Uterus (tissue), 4 donors: ENCODE data around the gene ADCY3. TPM values are rescaled to one million over a fixed set of nuclear protein-coding genes. Genes with fewer than 3 reads are reported as not detected.

Source experiments
- DNase-seq, 2 donors: peaks; one replicate each; pipeline ENCODE4 v3.0.0-alpha.2; 2019 to 2020
- H3K27ac ChIP-seq, 2 donors: fragments of 200-600 bp; sonication (generic); 1 replicate in 1 of 2; 2 replicates in 1 of 2; pipeline ENCODE4 v1.5.1; 2016 to 2018
- H3K27me3 ChIP-seq, 2 donors: fragments of 200-600 bp; sonication (generic); one replicate each; pipeline ENCODE4 v1.5.1; 2018 to 2019; ENCODE audit warnings: control low read depth in 1 of 2
- H3K36me3 ChIP-seq, 2 donors: fragments of 200-600 bp; sonication (generic); one replicate each; pipeline ENCODE4 v1.5.1; 2019; ENCODE audit warnings: control low read depth in 1 of 2
- H3K4me1 ChIP-seq, 2 donors: fragments of 200-600 bp; sonication (generic); one replicate each; pipeline ENCODE4 v1.5.1; 2018 to 2019; ENCODE audit warnings: control low read depth in 1 of 2
- H3K4me3 ChIP-seq, 2 donors: fragments of 200-600 bp; sonication (generic); 1 replicate in 1 of 2; 2 replicates in 1 of 2; pipeline ENCODE4 v1.5.1; 2018 to 2019; ENCODE audit warnings: mild to moderate bottlenecking in 1 of 2
- H3K9me3 ChIP-seq, 2 donors: fragments of 200-600 bp; sonication (generic); one replicate each; pipeline ENCODE4 v1.5.1; 2019; ENCODE audit warnings: control low read depth in 1 of 2
- POLR2A ChIP-seq, 2 donors: fragments of 450-650 bp; IDR thresholded peaks; one replicate each; pipeline ENCODE4 v1.6.1; 2016; ENCODE audit warnings: antibody characterized with exemption in 2 of 2, mild to moderate bottlenecking in 1 of 2, moderate library complexity in 1 of 2
- intact Hi-C: fragments of 100-400 bp; cut with DNase I; formaldehyde crosslinking; loops from one replicate; pipeline ENCODE4 v1.15.1; 2023; ENCODE audit warnings: low total_unique reads
- total RNA-seq, 4 donors: library from RNA; depleted of rRNA in 3 of 4; stranded (reverse); fragments of >200 nt in 3 of 4; gene quantifications; one replicate each; pipeline versions ENCODE4 v1.1.0 to v1.2.4, GENCODE V29; 2014 to 2023
- TF ChIP-seq, protein P1 (sequence below), 4 experiments: fragments of 200-600 bp in 2 of 4; fragments of 450-650 bp in 2 of 4; sonication (generic) in 2 of 4; IDR thresholded peaks; one replicate each; pipeline ENCODE4 v1.5.1; 2016 to 2019; ENCODE audit warnings: antibody characterized with exemption in 4 of 4, mild to moderate bottlenecking in 2 of 4, moderate library complexity in 1 of 4
- donor health status: DM: yes; HTN: yes; CAD: no.

The ADCY3 gene
- total RNA-seq, 4 donors from 2014 or later: 37.9 to 104 (median 51.7) TPM

DNA sequence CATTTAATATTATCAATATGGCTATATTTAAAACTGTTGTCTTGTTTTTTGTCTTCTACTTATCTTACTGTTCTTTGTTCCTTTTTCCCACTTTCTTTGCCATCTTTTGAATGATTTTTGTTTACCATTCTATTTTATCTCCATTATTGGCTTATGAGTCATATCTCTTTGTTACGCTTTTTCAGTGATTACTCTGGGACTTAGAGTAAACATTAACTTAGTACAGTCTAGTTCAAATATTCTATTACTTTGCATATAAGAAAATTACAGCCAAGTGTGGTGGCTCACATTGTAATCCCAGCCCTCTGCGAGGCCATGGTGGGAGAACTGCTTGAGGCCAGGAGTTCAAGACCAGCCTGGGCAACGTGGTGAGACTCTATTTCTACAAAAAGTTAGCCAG lies 26.1 kb downstream of the ADCY3 start:
- peaks cover 0 to 6% of the 10 kb centered on the region in 2 donors for H3K9me3 ChIP-seq
- no peaks in the 10 kb centered on the region for H3K27me3 ChIP-seq
- TF ChIP-seq, protein P1, sequence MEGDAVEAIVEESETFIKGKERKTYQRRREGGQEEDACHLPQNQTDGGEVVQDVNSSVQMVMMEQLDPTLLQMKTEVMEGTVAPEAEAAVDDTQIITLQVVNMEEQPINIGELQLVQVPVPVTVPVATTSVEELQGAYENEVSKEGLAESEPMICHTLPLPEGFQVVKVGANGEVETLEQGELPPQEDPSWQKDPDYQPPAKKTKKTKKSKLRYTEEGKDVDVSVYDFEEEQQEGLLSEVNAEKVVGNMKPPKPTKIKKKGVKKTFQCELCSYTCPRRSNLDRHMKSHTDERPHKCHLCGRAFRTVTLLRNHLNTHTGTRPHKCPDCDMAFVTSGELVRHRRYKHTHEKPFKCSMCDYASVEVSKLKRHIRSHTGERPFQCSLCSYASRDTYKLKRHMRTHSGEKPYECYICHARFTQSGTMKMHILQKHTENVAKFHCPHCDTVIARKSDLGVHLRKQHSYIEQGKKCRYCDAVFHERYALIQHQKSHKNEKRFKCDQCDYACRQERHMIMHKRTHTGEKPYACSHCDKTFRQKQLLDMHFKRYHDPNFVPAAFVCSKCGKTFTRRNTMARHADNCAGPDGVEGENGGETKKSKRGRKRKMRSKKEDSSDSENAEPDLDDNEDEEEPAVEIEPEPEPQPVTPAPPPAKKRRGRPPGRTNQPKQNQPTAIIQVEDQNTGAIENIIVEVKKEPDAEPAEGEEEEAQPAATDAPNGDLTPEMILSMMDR (IDR thresholded peaks at IDR 0.05): no peak
- TF ChIP-seq POLR2A (IDR thresholded peaks at IDR 0.05): no peak
- intact Hi-C loops: no loop called here
- H3K36me3 ChIP-seq: no peaks in the 10 kb centered on the region
- H3K27ac ChIP-seq: no peak overlapping the region
- no peaks in the 10 kb centered on the region for H3K4me1 ChIP-seq
- H3K4me3 ChIP-seq: no peak overlapping the region
- no peak for DNase-seq

DNA sequence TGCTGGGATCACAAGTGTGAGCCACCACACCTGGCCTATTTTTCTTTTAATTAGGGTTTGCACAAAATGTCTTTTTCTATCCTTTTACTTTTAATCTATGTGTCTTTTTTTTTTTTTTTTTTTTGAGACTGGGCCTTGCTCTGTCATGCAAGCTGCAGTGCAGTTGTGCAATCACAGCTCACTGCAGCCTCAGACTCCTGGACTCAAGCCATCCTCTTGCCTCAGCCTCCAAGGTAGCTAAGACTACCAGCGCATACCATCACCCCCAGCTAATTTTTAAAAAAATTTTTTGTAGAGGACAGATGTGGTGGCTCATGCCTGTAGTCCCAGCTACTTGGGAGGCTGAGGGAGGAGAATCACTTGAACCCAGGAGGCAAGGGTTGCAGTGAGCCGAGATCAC lies 27.1 kb downstream of the ADCY3 start:
- H3K27ac ChIP-seq: no peak overlapping the region
- TF ChIP-seq POLR2A (IDR thresholded peaks at IDR 0.05): no peak
- TF ChIP-seq, protein P1 (IDR thresholded peaks at IDR 0.05): no peak
- no peak for DNase-seq
- no peaks in the 10 kb centered on the region for H3K4me1 ChIP-seq
- H3K36me3 ChIP-seq: no peaks in the 10 kb centered on the region
- intact Hi-C loops: no loop called here
- peaks cover 0 to 6% of the 10 kb centered on the region in 2 donors for H3K9me3 ChIP-seq
- no peak overlapping the region for H3K4me3 ChIP-seq
- no peaks in the 10 kb centered on the region for H3K27me3 ChIP-seq

DNA sequence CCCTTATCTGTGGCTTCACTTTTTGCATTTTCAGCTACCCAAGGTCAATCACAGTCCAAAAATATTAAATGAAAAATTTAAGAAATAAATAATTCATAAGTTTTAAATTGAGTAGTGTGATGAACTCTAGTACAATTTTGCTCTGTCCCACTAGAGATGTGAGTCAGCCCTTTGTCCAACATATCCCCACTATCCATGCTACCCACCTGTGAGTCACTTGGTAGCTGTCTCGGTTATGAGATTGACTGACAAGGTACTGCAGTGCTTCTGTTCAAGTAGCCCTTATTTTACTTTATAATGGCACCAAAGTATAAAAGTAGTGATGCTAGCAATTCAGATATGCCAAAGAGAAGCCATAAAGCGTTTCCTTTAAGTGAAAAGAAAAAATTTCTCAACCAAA lies 28.8 kb downstream of the ADCY3 start:
- Histone ChIP-seq H3K27me3 (no peaks in the 10 kb centered on the region), H3K36me3 (no peaks in the 10 kb centered on the region), H3K4me3 (no peak overlapping the region), H3K4me1 (no peaks in the 10 kb centered on the region), H3K27ac (no peak overlapping the region), H3K9me3 (peaks cover 0 to 6% of the 10 kb centered on the region in 2 donors)
- TF ChIP-seq, protein P1 (IDR thresholded peaks at IDR 0.05): no peak
- TF ChIP-seq POLR2A (IDR thresholded peaks at IDR 0.05): no peak
- no peak for DNase-seq
- intact Hi-C loops: no loop called here

DNA sequence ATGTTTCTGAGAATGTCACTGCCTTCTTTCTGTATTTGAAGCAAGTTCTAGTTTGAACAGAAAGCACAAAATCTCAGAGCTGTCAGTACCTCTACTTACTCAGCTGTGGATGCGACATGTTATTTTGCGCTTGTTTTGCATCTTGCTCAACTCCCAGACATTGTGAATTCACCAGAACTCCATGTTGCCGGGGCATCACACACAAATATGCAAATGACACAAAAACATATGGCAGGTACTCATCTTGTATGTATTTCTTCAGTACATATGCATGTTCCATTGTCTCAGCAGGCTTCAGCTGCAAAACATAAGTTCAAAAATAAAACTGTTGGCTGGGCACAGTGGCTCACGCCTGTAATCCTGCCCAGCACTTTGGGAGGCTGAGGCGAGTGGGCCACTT lies 30.8 kb downstream of the ADCY3 start:
- no peaks in the 10 kb centered on the region for H3K4me1 ChIP-seq
- intact Hi-C loops: no loop called here
- H3K27ac ChIP-seq: no peak overlapping the region
- H3K27me3 ChIP-seq: no peaks in the 10 kb centered on the region
- TF ChIP-seq, protein P1 (IDR thresholded peaks at IDR 0.05): no peak
- no peak for TF ChIP-seq POLR2A (IDR thresholded peaks at IDR 0.05)
- no peak overlapping the region for H3K4me3 ChIP-seq
- H3K36me3 ChIP-seq: no peaks in the 10 kb centered on the region
- no peak for DNase-seq
- H3K9me3 ChIP-seq: no peaks in the 10 kb centered on the region

DNA sequence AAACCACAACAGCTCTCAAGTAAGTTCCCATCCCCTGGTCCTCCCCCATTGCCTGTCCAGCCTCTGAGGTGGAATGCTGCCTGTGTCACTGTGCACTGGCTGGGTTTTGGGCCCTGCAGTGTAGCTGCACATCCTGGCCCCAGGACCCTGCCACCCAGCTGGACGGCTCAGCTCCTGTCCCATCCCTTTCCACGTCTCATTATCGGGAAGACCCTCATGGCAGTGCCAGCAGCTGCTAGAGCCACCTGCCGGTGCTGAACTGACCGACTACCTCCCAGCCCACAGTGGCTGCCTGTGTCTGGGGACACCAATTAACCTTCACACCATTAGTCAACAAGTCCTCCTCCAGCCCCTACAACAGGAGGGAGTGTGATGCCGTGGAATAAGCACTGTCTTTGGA lies 31.9 kb downstream of the ADCY3 start:
- intact Hi-C loops: no loop called here

More for the DNA sequence above, 31.9 kb downstream of the ADCY3 start:
- H3K27me3 ChIP-seq: no peaks in the 10 kb centered on the region
- no peaks in the 10 kb centered on the region for H3K4me1 ChIP-seq
- no peak overlapping the region for H3K27ac ChIP-seq
- TF ChIP-seq, protein P1 (IDR thresholded peaks at IDR 0.05): no peak
- TF ChIP-seq POLR2A (IDR thresholded peaks at IDR 0.05): no peak
- no peaks in the 10 kb centered on the region for H3K36me3 ChIP-seq
- DNase-seq: no peak
- H3K4me3 ChIP-seq: no peak overlapping the region
- H3K9me3 ChIP-seq: no peaks in the 10 kb centered on the region
